ENCODE data around the gene RMND5A.

Gene RMND5A

GRCh38 chr2:86778957-86779356 lies 58.9 kb downstream of the RMND5A start:
- TF ChIP-seq CTCF (IDR thresholded peaks at IDR 0.05; ENCODE audit: low read depth, low read length) = no peak
- no peaks in the 10 kb centered on the region for H3K36me3 ChIP-seq
- H3K27me3 ChIP-seq = no peaks in the 10 kb centered on the region
- no peak for DNase-seq
- H3K9me3 ChIP-seq = no peaks in the 10 kb centered on the region
- H3K4me1 ChIP-seq = no peaks in the 10 kb centered on the region
- H3K4me3 ChIP-seq (ENCODE audit: low read depth, low read length) = no peak overlapping the region

GRCh38 chr2:86779971-86780370 lies 59.9 kb downstream of the RMND5A start:
- H3K36me3 ChIP-seq = no peaks in the 10 kb centered on the region
- no peaks in the 10 kb centered on the region for H3K27me3 ChIP-seq
- TF ChIP-seq CTCF (IDR thresholded peaks at IDR 0.05; ENCODE audit: low read depth, low read length) = no peak
- no peak overlapping the region for H3K4me3 ChIP-seq (ENCODE audit: low read depth, low read length)
- H3K4me1 ChIP-seq = no peaks in the 10 kb centered on the region
- no peaks in the 10 kb centered on the region for H3K9me3 ChIP-seq
- DNase-seq = no peak

- TF ChIP-seq CTCF (IDR thresholded peaks at IDR 0.05; ENCODE audit: low read depth, low read length) = no peak
- no peaks in the 10 kb centered on the region for H3K4me1 ChIP-seq
- DNase-seq = no peak
- no peaks in the 10 kb centered on the region for H3K27me3 ChIP-seq
- H3K4me3 ChIP-seq (ENCODE audit: low read depth, low read length) = no peak overlapping the region
- H3K9me3 ChIP-seq = no peaks in the 10 kb centered on the region
- no peaks in the 10 kb centered on the region for H3K36me3 ChIP-seq
Measured at GRCh38 chr2:86781363-86781762, 61.3 kb downstream of the RMND5A start.

- H3K4me3 ChIP-seq (ENCODE audit: low read depth, low read length) = no peak overlapping the region
- no peaks in the 10 kb centered on the region for H3K36me3 ChIP-seq
- DNase-seq = no peak
- no peaks in the 10 kb centered on the region for H3K27me3 ChIP-seq
- no peak for TF ChIP-seq CTCF (IDR thresholded peaks at IDR 0.05; ENCODE audit: low read depth, low read length)
- H3K9me3 ChIP-seq = no peaks in the 10 kb centered on the region
- H3K4me1 ChIP-seq = no peaks in the 10 kb centered on the region
Measured at GRCh38 chr2:86782748-86783147, 62.7 kb downstream of the RMND5A start.

- Histone ChIP-seq H3K4me1 (no peaks in the 10 kb centered on the region), H3K4me3 (ENCODE audit: low read depth, low read length) (no peak overlapping the region), H3K27me3 (peaks cover 2% of the 10 kb centered on the region), H3K36me3 (no peaks in the 10 kb centered on the region), H3K9me3 (no peaks in the 10 kb centered on the region)
- TF ChIP-seq CTCF (IDR thresholded peaks at IDR 0.05; ENCODE audit: low read depth, low read length) = no peak
- no peak for DNase-seq
Measured at GRCh38 chr2:86783615-86784339, 63.7 kb downstream of the RMND5A start.

GRCh38 chr2:86785456-86785855 lies 65.4 kb downstream of the RMND5A start:
- Histone ChIP-seq H3K9me3 (no peaks in the 10 kb centered on the region), H3K4me1 (no peaks in the 10 kb centered on the region), H3K4me3 (ENCODE audit: low read depth, low read length) (no peak overlapping the region), H3K36me3 (no peaks in the 10 kb centered on the region), H3K27me3 (peaks cover 19% of the 10 kb centered on the region)
- no peak for TF ChIP-seq CTCF (IDR thresholded peaks at IDR 0.05; ENCODE audit: low read depth, low read length)
- no peak for DNase-seq

Data from BE2C (cell line).